ENCODE results near the gene SC5D.

SC5D gene

GRCh38 chr11:121330614-121331435 lies 38.3 kb downstream of the SC5D start:
- no peak for DNase-seq

DNA sequence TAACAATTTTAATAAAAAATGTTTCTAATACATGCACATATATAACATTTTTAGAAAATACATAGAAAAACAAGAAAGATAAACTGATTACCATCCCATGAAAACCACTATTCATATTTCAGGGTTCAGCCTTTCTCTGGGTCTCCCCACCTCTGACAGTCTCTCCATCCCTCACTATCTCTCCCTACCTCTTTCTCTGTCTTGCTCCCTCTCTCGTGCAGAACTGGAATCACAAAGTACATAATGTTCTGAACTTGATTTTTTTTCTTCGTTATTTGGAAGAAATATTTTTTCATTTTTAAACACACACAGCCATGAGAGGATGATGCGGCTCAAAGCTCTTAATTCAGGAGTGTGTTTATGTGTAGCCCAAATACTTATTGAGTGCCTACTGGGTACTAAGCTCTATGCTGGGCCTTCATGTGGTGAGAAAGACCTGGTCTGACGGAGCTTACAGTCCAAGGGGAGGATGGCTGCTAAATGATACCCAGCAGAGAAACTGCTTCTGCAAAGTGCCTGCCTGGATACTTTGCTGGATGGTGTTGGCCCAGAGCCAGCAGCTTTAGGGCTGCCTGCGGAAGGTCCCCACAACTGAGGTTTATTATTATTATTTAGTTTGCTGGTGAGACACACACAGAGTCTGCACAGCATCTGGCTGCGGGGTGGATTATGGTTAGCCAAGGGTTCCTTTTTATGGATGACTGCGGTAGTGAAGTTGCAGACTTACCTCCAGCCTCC lies 42.6 kb downstream of the SC5D start:
- peak; percentile 23 for DNase-seq

DNA sequence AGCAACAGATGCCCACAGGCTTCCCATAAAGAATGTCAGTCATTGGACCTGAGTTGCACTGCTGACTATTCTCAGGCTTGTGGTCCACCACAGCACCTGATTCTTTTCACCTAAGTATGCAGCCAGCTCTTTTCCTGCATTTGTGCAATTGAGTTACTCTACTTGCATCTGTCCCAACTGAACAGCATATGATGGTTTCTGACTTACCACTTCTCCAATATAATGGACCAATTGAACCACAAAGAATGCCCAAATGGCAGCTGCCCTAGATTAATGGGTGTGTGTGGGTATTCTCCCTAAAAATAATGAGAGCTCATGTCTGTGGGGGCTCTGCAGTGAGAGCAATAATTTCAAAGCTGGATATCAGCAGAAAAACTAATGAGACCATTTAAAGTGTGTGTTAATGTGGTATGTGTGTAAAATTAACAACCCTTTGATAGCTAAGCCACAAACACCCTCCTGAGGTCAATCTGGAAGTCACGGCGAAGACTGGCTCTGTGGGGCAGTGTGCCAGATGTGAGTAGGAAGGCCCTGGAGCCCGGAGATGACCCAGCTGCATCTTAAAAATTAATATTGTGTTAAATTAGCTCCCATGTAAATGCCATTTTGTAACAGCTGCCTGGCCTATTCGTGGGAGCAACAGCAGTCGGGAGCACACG lies 43.8 kb downstream of the SC5D start:
- DNase-seq: no peak

- no peak for DNase-seq
Observed at GRCh38 chr11:121337078-121337477, 44.5 kb downstream of the SC5D start.

DNA sequence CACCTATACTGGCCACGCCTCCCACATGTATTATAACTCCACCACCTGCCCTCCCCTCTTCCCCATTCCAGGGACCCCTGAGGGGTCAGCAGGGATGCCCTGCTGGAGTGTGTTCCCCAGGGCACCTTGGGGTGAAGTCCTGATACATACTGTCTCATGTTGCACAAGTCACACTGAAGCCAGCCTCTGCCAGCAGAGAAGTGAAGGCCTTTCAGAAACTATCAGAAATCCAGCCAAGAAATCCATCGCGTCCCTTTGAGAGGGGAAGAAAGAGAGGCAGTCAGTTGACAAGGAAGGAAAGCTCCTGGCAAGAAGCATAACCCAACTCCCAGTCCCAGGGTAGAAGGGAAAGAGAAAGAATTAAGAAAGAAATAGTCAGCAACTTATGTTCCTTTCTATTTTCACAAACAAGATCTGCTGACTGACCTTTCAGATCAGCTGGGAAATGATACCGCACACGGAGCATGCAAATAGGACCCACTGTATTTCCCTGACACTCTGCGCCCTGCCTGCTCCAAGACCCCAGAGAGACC lies 45.2 kb downstream of the SC5D start:
- DNase-seq: no peak

DNA sequence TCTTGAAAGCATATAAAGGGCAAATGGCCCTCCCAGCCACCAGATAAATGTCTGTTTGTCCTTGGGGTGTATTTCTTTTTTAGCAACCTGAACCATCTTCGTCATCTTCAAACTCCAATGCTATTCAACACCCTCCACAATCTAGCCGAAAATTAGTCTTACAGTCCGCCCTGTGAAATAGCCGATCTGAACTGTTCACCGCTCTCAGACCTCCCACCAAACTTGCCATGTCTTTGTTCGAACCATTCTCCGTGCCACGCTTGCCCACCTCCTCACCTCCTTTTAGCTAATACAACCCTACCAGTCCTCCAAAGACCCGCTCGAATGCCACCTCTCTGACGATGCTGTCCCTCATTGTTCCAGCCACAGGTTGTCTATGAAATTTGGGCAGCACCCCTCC lies 46.0 kb downstream of the SC5D start:
- no peak for DNase-seq

GRCh38 chr11:121340032-121340580 lies 47.5 kb downstream of the SC5D start:
- no peak for DNase-seq

GRCh38 chr11:121341609-121342008 lies 49.0 kb downstream of the SC5D start:
- no peak for DNase-seq

GRCh38 chr11:121344824-121345223 lies 52.3 kb downstream of the SC5D start:
- no peak for DNase-seq

DNA sequence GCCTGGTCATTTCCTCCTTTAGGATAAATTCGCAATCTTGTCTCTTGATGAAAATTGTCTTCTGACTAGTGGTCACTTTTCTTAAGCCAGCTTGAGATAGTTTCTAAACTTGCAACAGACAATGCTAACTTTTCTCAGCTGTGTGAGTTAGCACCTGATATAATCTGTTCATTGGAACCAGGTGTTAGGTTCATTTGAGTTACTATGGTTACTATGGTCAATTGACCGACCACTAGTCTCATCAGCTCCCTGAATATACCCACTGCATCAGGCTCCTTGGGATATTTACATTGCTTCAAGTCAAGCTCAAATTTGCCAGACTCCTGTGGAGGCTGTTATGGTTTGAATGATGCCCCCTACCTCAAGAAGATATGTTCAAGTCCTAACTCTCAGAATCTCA lies 54.5 kb downstream of the SC5D start:
- no peak for DNase-seq

DNA sequence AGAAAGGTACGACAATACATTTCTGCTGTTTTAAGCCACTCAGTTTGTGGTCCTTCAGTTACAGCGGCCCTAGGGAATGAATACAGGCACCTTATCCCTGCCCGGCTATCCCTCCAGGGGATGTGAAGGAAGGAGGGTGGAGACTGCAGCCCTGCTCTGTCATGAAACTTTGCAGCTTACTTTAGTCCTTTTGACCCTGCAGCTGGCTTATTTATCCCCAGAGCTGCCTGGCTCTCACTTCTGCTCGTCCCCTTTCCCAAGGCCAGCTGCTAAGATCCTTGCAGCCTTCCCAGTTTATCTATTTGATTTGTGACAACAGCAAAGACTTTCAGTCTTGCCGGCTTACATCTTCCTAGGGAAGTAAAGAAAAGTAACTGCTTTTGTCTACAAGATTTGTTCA lies 55.2 kb downstream of the SC5D start:
- no peak for DNase-seq

GRCh38 chr11:121348220-121348875 lies 55.8 kb downstream of the SC5D start:
- DNase-seq: no peak

- DNase-seq: no peak
Observed at GRCh38 chr11:121349790-121350189, 57.2 kb downstream of the SC5D start.

DNA sequence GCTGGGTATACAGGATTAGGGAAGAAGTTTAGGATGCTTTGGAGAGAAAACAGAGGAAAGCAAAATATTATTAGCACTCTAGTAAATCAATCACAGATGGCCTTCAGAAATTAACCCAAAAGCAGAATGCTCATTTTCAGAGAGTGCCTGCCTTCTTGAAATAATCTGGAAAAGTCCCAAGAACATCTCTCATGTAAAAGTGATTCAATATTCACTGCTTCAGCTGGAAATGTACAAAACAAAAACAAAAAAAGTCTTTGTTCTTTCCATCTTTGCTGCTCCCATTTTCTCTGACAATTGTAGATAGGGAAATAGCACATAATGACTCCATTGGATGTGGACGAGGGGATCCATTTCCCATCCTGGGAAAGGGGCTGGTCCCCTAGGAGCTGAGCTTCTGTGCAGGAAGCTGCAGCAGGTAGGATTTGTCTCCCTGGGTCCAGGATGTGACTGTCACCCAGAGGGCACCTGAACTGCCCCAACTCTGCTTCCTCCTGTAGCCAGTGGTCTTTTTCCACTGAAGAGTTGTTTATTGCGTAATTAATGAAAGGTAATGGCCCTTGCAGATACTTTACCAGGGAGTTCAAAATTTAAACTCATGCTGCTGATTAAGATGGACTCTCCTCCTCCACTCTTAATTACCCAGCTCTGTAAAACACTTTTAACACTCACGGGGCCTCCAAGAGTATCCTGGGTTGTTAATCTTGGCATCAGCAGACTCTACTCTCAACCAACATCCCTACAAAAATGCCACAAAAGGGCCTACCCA lies 57.9 kb downstream of the SC5D start:
- DNase-seq: no peak

GRCh38 chr11:121351083-121351630 lies 58.6 kb downstream of the SC5D start:
- no peak for DNase-seq

- DNase-seq: peak; percentile 23
Observed at GRCh38 chr11:121352251-121352891, 59.8 kb downstream of the SC5D start.

DNA sequence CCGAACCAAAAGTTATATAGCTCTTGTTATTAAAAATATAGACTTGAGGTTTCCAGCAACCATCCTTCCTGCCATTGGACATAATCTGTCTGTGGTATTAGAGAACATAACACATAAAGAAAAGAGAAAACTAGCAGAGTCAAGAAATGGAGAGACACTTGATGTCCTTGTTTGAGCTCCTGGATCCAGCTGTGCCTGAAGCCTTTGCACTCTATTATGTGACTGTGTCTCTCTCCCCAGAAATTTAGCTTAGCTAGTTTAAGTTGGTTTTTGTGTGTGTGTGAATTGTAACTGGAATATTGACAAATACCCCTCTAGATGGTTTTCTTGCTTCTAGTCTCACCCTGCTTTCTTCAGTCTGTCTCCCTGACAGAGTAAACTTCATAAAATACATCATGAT lies 61.6 kb downstream of the SC5D start:
- DNase-seq: no peak

DNA sequence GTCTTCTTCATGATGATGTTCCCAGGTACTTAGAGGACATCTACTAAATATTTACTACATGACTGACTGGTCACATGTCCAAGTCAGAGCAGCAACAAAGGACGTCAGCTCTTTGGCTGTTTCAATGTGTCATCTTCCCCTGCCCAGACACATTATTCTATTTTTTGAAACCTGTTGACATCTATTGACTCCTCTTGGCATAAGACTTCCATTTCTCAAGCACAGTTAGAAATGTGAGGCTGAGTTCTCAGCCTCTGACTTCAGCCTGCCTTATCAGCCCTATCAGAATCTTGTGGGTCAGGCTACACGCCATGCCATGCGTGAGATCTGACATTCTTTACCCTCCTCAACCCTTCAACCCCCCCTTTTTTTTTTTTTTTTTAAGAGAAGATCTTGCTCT lies 63.8 kb downstream of the SC5D start:
- DNase-seq: no peak

All from NCI-H2227 treated with DMSO at 0.1 percent for 48 hours (cell line).